Renal pelvis (tissue), 12 donors: ENCODE results near the gene ITGB3BP. TPM values are rescaled to one million over a fixed set of nuclear protein-coding genes. Genes with fewer than 3 reads are reported as not detected.
"Not testable (repeated sequence)": the region's sequence is repeated elsewhere in the genome, so short reads cannot be mapped to it uniquely, and the experiment has no call there.

ENCODE experiments used
- DNase-seq: peaks from one replicate; pipeline ENCODE4 v3.0.0-alpha.2; 2013
- long read RNA-seq, 16 experiments: transcript quantifications; one replicate each; lab custom pipeline, GENCODE V29; 2026
- polyA plus RNA-seq, 3 donors: library from polyadenylated mRNA; unstranded; fragments of 120-200 nt; gene quantifications; one replicate each; pipeline ENCODE4 v1.2.1, GENCODE V29; 2013; ENCODE audit not compliant: insufficient read length in 3 of 3

ITGB3BP gene
- 10 to 100 TPM; 51.2 to 73.2 (median 61.0) TPM for polyA plus RNA-seq
- long read RNA-seq, donor 1, transcript ITGB3BP-212 (10 exons, 1,285 nt) = minor isoform, 7 of 73 reads
- long read RNA-seq, donor 1, transcript ITGB3BP-201 (9 exons, 948 nt) = major isoform, 38 of 73 reads
- long read RNA-seq, donor 1, partial matches to known transcripts = 18 of 73 reads
- long read RNA-seq, donor 1, other reads (novel, unspliced or antisense) = 5 of 73 reads
- long read RNA-seq, donor 2, transcript ITGB3BP-201 (9 exons, 948 nt) = major isoform, 40 of 49 reads
- long read RNA-seq, donor 2, transcript ITGB3BP-212 (10 exons, 1,285 nt) = minor isoform, 7 of 49 reads
- long read RNA-seq, donor 2, partial matches to known transcripts = 0 of 49 reads
- long read RNA-seq, donor 2, other reads (novel, unspliced or antisense) = 0 of 49 reads
- long read RNA-seq, donor 3, transcript ITGB3BP-201 (9 exons, 948 nt) = major isoform, 22 of 25 reads
- long read RNA-seq, donor 3, partial matches to known transcripts = 0 of 25 reads
- long read RNA-seq, donor 3, other reads (novel, unspliced or antisense) = 0 of 25 reads
- long read RNA-seq, donor 4, transcript ITGB3BP-201 (9 exons, 948 nt) = major isoform, 31 of 88 reads
- long read RNA-seq, donor 4, partial matches to known transcripts = 41 of 88 reads
- long read RNA-seq, donor 4, other reads (novel, unspliced or antisense) = 10 of 88 reads
- long read RNA-seq, donor 5, transcript ITGB3BP-212 (10 exons, 1,285 nt) = minor isoform, 6 of 16 reads
- long read RNA-seq, donor 5, transcript ITGB3BP-201 (9 exons, 948 nt) = major isoform, 8 of 16 reads
- long read RNA-seq, donor 5, partial matches to known transcripts = 0 of 16 reads
- long read RNA-seq, donor 5, other reads (novel, unspliced or antisense) = 0 of 16 reads
- long read RNA-seq, donor 6, transcript ITGB3BP-201 (9 exons, 948 nt) = major isoform, 16 of 24 reads
- long read RNA-seq, donor 6, partial matches to known transcripts = 6 of 24 reads
- long read RNA-seq, donor 6, other reads (novel, unspliced or antisense) = 0 of 24 reads
- long read RNA-seq, donor 7, transcript ITGB3BP-212 (10 exons, 1,285 nt) = minor isoform, 6 of 22 reads
- long read RNA-seq, donor 7, transcript ITGB3BP-201 (9 exons, 948 nt) = major isoform, 15 of 22 reads
- long read RNA-seq, donor 7, partial matches to known transcripts = 0 of 22 reads
- long read RNA-seq, donor 7, other reads (novel, unspliced or antisense) = 0 of 22 reads
- long read RNA-seq, donor 8, transcript ITGB3BP-212 (10 exons, 1,285 nt) = major isoform, 6 of 12 reads
- long read RNA-seq, donor 8, transcript ITGB3BP-201 (9 exons, 948 nt) = minor isoform, 5 of 12 reads
- long read RNA-seq, donor 8, partial matches to known transcripts = 0 of 12 reads
- long read RNA-seq, donor 8, other reads (novel, unspliced or antisense) = 0 of 12 reads
- long read RNA-seq, donor 9, transcript ITGB3BP-212 (10 exons, 1,285 nt) = minor isoform, 9 of 93 reads
- long read RNA-seq, donor 9, transcript ITGB3BP-201 (9 exons, 948 nt) = major isoform, 25 of 93 reads
- long read RNA-seq, donor 9, partial matches to known transcripts = 54 of 93 reads
- long read RNA-seq, donor 9, other reads (novel, unspliced or antisense) = 0 of 93 reads
- long read RNA-seq, donor 10, transcript ITGB3BP-201 (9 exons, 948 nt) = major isoform, 32 of 53 reads
- long read RNA-seq, donor 10, transcript ITGB3BP-212 (10 exons, 1,285 nt) = minor isoform, 6 of 53 reads
- long read RNA-seq, donor 10, partial matches to known transcripts = 13 of 53 reads
- long read RNA-seq, donor 10, other reads (novel, unspliced or antisense) = 0 of 53 reads
- long read RNA-seq, donor 11, transcript ITGB3BP-201 (9 exons, 948 nt) = major isoform, 18 of 28 reads
- long read RNA-seq, donor 11, partial matches to known transcripts = 6 of 28 reads
- long read RNA-seq, donor 11, other reads (novel, unspliced or antisense) = 0 of 28 reads
- long read RNA-seq, donor 12, transcript ITGB3BP-201 (9 exons, 948 nt) = major isoform, 38 of 53 reads
- long read RNA-seq, donor 12, transcript ITGB3BP-214 (2 exons, 589 nt) = minor isoform, 8 of 53 reads
- long read RNA-seq, donor 12, partial matches to known transcripts = 0 of 53 reads
- long read RNA-seq, donor 12, other reads (novel, unspliced or antisense) = 0 of 53 reads
- long read RNA-seq, donor 13, transcript ITGB3BP-201 (9 exons, 948 nt) = major isoform, 10 of 27 reads
- long read RNA-seq, donor 13, partial matches to known transcripts = 15 of 27 reads
- long read RNA-seq, donor 13, other reads (novel, unspliced or antisense) = 0 of 27 reads
- long read RNA-seq, donor 14 = 0 reads
- long read RNA-seq, donor 15, transcript ITGB3BP-201 (9 exons, 948 nt) = major isoform, 18 of 57 reads
- long read RNA-seq, donor 15, transcript ITGB3BP-212 (10 exons, 1,285 nt) = minor isoform, 6 of 57 reads
- long read RNA-seq, donor 15, partial matches to known transcripts = 16 of 57 reads
- long read RNA-seq, donor 15, other reads (novel, unspliced or antisense) = 12 of 57 reads
- long read RNA-seq, donor 16, transcript ITGB3BP-201 (9 exons, 948 nt) = major isoform, 39 of 57 reads
- long read RNA-seq, donor 16, transcript ITGB3BP-212 (10 exons, 1,285 nt) = minor isoform, 6 of 57 reads
- long read RNA-seq, donor 16, partial matches to known transcripts = 5 of 57 reads
- long read RNA-seq, donor 16, other reads (novel, unspliced or antisense) = 5 of 57 reads

GRCh38 chr1:63522891-63523728 lies at the start of gene ITGB3BP, which contains the start of gene EFCAB7:
Gene ITGB3BP (minus strand): TSS chr1:63523225. CDS start chr1:63523133, 92 bp downstream.
Gene EFCAB7 (plus strand): TSS chr1:63523525. CDS start chr1:63525573, 2,048 bp downstream.
- peak; percentile 91 for DNase-seq

- not testable (repeated sequence) for DNase-seq
These were observed 49.7 kb upstream of the ITGB3BP start for GRCh38 chr1:63572686-63573085.

- no peak for DNase-seq
These were observed 46.8 kb upstream of the ITGB3BP start for GRCh38 chr1:63569640-63570316.

GRCh38 chr1:63569068-63569467 lies 46.0 kb upstream of the ITGB3BP start:
- no peak for DNase-seq

- DNase-seq = no peak
These were observed 40.7 kb upstream of the ITGB3BP start for GRCh38 chr1:63563745-63564144.

GRCh38 chr1:63559357-63559756 lies 36.3 kb upstream of the ITGB3BP start:
- no peak for DNase-seq

GRCh38 chr1:63557365-63557987 lies 34.5 kb upstream of the ITGB3BP start:
- DNase-seq = peak; percentile 14

GRCh38 chr1:63555480-63555879 lies 32.5 kb upstream of the ITGB3BP start:
- no peak for DNase-seq

GRCh38 chr1:63548877-63549276 lies 25.9 kb upstream of the ITGB3BP start:
- no peak for DNase-seq

- DNase-seq = no peak
These were observed 25.3 kb upstream of the ITGB3BP start for GRCh38 chr1:63548303-63548702.

- no peak for DNase-seq
These were observed 24.7 kb upstream of the ITGB3BP start for GRCh38 chr1:63547621-63548294.

GRCh38 chr1:63545780-63546179 lies 22.8 kb upstream of the ITGB3BP start:
- no peak for DNase-seq

- DNase-seq = no peak
These were observed 14.9 kb upstream of the ITGB3BP start for GRCh38 chr1:63537940-63538339.

GRCh38 chr1:63537006-63537405 lies 14.0 kb upstream of the ITGB3BP start:
- DNase-seq = no peak

GRCh38 chr1:63534406-63534805 lies 11.4 kb upstream of the ITGB3BP start:
- no peak for DNase-seq

GRCh38 chr1:63533931-63534330 lies 10.9 kb upstream of the ITGB3BP start:
- DNase-seq = no peak
